Ascending aorta (tissue), 2 donors: ENCODE results near the gene PCOLCE2. TPM values are rescaled to one million over a fixed set of nuclear protein-coding genes. Genes with fewer than 3 reads are reported as not detected.

Experiments used
- DNase-seq, 2 donors: peaks; one replicate each; pipeline ENCODE4 v3.0.0-alpha.2; 2019; ENCODE audit warnings: low spot score in 2 of 2
- H3K27ac ChIP-seq, 2 donors: fragments of 200-600 bp; sonication (generic); one replicate each; pipeline ENCODE4 v1.5.1; 2016 to 2017; ENCODE audit warnings: mild to moderate bottlenecking in 1 of 2
- H3K27me3 ChIP-seq: fragments of 200-600 bp; sonication (generic); one replicate; pipeline ENCODE4 v1.5.1; 2017
- H3K36me3 ChIP-seq, 2 donors: fragments of 200-600 bp; sonication (generic); one replicate each; pipeline ENCODE4 v1.5.1; 2016
- H3K4me1 ChIP-seq, 2 donors: fragments of 200-600 bp; sonication (generic); one replicate each; pipeline ENCODE4 v1.5.1; 2016 to 2017; ENCODE audit warnings: mild to moderate bottlenecking in 1 of 2
- H3K4me3 ChIP-seq, 2 donors: fragments of 200-600 bp; sonication (generic); one replicate each; pipeline ENCODE4 v1.5.1; 2016 to 2017; ENCODE audit warnings: mild to moderate bottlenecking in 1 of 2
- H3K9me3 ChIP-seq, 2 donors: fragments of 200-600 bp; sonication (generic); one replicate each; pipeline ENCODE4 v1.5.1; 2016
- CTCF ChIP-seq, 3 experiments: fragments of 200-600 bp in 2 of 3; fragments of 450-650 bp in 1 of 3; sonication (generic) in 2 of 3; IDR thresholded peaks; one replicate each; pipeline ENCODE4 v1.5.1; 2016 to 2019; ENCODE audit warnings: antibody characterized with exemption in 3 of 3, mild to moderate bottlenecking in 1 of 3, moderate library complexity in 1 of 3
- intact Hi-C: fragments of 100-400 bp; cut with DNase I; formaldehyde crosslinking; loops from one replicate; pipeline ENCODE4 v1.15.1; 2023
- total RNA-seq: library from RNA; depleted of rRNA; stranded (reverse); fragments of >200 nt; gene quantifications from one replicate; pipeline ENCODE4 v1.1.0, GENCODE V29; 2016

The PCOLCE2 gene
- total RNA-seq, 1 donor from 2014 or later = 58.1 TPM

GRCh38 chr3:142817356-142817755 lies 71.5 kb downstream of the PCOLCE2 start:
- no peak for TF ChIP-seq CTCF (IDR thresholded peaks at IDR 0.05)
- no peak overlapping the region for H3K27ac ChIP-seq
- intact Hi-C loops = no loop called here
- DNase-seq = no peak
- no peaks in the 10 kb centered on the region for H3K36me3 ChIP-seq
- H3K4me3 ChIP-seq = no peak overlapping the region
- no peaks in the 10 kb centered on the region for H3K4me1 ChIP-seq
- no peaks in the 10 kb centered on the region for H3K27me3 ChIP-seq
- H3K9me3 ChIP-seq = no peaks in the 10 kb centered on the region

- Histone ChIP-seq H3K4me1 (no peaks in the 10 kb centered on the region), H3K36me3 (no peaks in the 10 kb centered on the region)
- intact Hi-C loops = no loop called here
These were observed 73.1 kb downstream of the PCOLCE2 start for GRCh38 chr3:142815803-142816202.

GRCh38 chr3:142809259-142809658 lies 79.6 kb downstream of the PCOLCE2 start:
- Histone ChIP-seq H3K27me3 (no peaks in the 10 kb centered on the region), H3K4me1 (no peaks in the 10 kb centered on the region), H3K9me3 (no peaks in the 10 kb centered on the region), H3K27ac (no peak overlapping the region), H3K4me3 (no peak overlapping the region), H3K36me3 (peaks cover 2 to 6% of the 10 kb centered on the region in 2 donors)
- no peak for TF ChIP-seq CTCF (IDR thresholded peaks at IDR 0.05)
- no peak for DNase-seq
- intact Hi-C loops = no loop called here

More at GRCh38 chr3:142815803-142816202, 73.1 kb downstream of the PCOLCE2 start:
- Histone ChIP-seq H3K4me3 (no peak overlapping the region), H3K27ac (no peak overlapping the region), H3K9me3 (no peaks in the 10 kb centered on the region), H3K27me3 (no peaks in the 10 kb centered on the region)
- DNase-seq = no peak
- no peak for TF ChIP-seq CTCF (IDR thresholded peaks at IDR 0.05)

- Histone ChIP-seq H3K4me1 (no peaks in the 10 kb centered on the region), H3K27ac (no peak overlapping the region), H3K9me3 (no peaks in the 10 kb centered on the region), H3K36me3 (peaks cover 2 to 7% of the 10 kb centered on the region in 2 donors), H3K4me3 (no peak overlapping the region), H3K27me3 (no peaks in the 10 kb centered on the region)
- TF ChIP-seq CTCF (IDR thresholded peaks at IDR 0.05) = no peak
- DNase-seq = no peak
- intact Hi-C loops = no loop called here
These were observed 80.6 kb downstream of the PCOLCE2 start for GRCh38 chr3:142808103-142808917.

- TF ChIP-seq CTCF (IDR thresholded peaks at IDR 0.05) = no peak
- Histone ChIP-seq H3K27me3 (no peaks in the 10 kb centered on the region), H3K9me3 (no peaks in the 10 kb centered on the region), H3K36me3 (peaks cover 5 to 7% of the 10 kb centered on the region in 2 donors), H3K4me3 (no peak overlapping the region), H3K4me1 (no peaks in the 10 kb centered on the region), H3K27ac (no peak overlapping the region)
- intact Hi-C loops = no loop called here
- no peak for DNase-seq
These were observed 86.0 kb downstream of the PCOLCE2 start for GRCh38 chr3:142802891-142803290.
